Measurements from ENCODE around the gene GPR62.

Gene GPR62

GRCh38 chr3:51938780-51939425, 16.3 kb upstream of the GPR62 start:
- no peak for DNase-seq

- no peak for DNase-seq
These were observed 14.3 kb upstream of the GPR62 start for GRCh38 chr3:51940648-51941462.

DNA sequence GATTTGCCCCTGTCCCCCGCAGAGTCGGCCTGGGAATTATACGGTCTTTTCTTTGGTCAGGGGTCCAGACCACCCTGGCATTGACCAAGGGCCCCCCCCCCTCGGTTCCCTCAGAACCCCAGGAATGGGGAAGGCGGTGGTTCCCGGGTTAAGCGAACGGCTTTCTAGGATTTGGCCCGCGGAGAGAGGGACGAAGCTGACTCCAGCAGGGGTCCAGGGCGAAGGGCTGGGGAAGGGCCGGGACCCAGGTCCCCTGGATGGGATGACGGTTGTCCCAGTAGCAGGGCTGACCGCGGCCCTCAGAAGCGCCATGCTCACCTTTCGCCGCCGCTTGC, 13.8 kb upstream of the GPR62 start:
- no peak for DNase-seq

DNA sequence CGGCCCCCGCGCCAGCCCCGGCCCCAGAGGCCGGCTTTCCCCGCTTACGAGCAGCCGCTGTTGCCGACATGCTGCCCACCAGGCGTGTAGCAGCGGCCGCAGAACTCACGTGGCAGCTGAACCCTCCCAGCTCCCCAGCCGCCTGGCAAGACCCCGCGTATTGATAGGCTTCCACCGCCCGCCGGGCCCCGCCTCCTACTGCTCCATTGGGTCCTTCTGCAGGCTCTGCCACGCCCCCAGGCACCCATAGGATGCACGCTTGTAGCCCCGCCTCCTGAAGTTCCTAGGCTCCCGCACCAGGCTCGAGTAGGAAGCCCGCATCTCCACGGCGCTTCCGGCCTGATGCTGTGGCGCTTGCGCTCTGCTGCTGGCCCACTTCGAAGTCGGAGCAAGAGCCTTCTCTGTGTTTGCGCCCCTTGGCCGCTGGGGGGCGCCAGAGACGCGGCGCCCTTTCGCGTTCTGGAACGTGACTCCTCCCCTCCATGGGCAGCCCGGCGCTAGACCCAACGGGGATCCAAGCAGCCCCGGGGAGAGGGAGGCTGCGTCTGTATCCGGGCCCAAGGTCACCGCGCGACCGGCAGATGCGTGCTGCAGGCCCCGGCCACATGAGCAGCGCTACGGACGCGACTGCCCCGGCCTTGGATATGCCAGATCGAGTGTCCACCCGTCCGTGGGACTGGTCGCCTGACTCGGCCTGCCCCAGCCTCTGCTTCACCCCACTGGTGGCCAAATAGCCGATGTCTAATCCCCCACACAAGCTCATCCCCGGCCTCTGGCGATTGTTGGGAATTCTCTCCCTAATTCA, 13.2 kb upstream of the GPR62 start, which contains the start of the genes PARP3 and RRP9:
Gene PARP3, plus strand, starts transcription at position 566 of the 805 bp plus-strand sequence. CDS start 993 bp downstream, outside the sequence.
Gene RRP9, minus strand, starts transcription at position 107 of the 805 bp plus-strand sequence. Its CDS starts 37 bp downstream, at position 70.
- peak; percentile 97 for DNase-seq

DNA sequence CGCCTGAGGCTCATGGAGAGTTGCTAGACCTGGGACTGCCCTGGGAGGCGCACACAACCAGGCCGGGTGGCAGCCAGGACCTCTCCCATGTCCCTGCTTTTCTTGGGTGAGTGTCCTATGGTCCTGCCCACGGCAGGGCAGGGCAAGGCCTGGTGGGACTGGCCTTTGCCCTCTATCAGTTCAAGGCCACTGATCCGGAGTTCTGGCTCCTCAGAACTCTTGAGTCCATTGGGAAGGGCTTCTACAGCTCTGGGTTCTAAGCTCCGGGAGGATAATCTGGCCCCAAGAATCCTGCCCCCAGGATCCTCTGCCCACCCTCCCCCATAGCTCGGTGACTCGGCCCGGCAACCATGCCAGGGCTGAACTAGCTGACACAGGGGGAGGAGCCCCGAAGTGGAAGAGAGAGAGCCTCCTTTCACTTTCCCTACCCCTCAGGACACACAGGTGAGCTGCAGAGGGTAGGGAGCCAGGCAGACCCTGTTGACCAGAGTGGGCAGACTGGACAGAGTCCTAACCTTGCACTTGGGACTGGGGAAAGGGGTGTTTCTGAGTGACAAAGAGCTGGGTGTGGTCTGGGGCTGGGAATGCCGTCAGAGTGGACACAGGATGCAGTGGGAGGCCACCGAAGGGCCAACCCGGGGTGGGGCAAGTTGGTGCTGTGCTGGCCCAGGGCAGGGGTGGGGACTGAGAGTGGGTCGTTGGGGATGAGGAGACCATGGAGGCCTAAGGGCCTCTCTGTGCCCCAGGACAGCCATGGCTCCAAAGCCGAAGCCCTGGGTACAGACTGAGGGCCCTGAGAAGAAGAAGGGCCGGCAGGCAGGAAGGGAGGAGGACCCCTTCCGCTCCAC, 12.4 kb upstream of the GPR62 start:
- DNase-seq: no peak

- DNase-seq: no peak
These were observed 11.5 kb upstream of the GPR62 start for GRCh38 chr3:51943451-51944391.

GRCh38 chr3:51944451-51945021, 10.6 kb upstream of the GPR62 start:
- no peak for DNase-seq

GRCh38 chr3:51945031-51945840, 9.9 kb upstream of the GPR62 start:
- DNase-seq: no peak

- no peak for DNase-seq
These were observed 9.1 kb upstream of the GPR62 start for GRCh38 chr3:51945926-51946705.

DNA sequence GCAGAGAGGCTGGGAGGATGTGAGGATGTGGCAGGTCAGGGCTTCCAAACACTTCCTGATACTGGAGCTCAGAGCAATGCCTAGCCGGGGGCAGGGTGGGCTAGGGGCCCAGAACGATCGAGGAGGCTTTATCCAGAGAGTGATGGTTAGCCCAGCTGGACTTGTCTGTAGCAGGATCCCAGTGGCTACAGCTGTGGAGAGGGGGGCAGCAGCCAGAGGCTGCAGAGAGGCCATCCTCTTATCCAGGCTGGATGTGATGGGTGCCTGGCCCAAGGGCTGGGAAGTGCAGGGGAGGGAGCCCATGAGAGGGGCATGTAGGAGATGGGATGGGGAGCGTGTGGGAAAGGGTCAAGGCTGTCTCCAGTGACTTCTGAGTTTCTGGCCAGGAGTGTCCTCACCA, 8.4 kb upstream of the GPR62 start:
- DNase-seq: no peak

DNA sequence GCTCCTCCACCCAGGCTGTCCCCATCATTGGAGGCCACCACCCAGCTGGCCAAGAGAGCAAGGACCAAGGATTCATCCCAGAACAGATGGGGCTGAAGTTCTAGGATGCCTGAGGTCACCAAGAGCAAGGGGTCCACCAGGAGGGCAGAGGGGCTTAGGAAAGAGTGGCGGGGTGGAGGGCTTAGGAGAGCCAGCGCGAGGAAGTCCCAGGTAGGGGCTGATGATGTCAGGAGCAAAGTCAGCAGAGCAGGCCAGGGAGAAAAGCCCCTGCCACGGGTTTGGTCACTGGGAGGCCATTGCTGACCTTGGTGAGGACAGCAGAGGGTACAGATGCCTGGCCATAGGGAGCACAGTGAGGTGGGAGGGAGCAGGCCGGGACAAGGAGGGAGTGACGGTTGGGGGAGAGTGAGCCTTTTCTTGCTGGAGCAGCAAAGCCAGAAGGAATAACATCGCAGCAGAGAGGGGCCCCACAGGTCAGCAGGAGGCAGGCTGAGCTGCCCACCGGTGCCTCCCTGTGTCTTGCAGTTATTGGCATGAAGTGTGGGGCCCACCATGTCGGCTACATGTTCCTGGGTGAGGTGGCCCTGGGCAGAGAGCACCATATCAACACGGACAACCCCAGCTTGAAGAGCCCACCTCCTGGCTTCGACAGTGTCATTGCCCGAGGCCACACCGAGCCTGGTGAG, 7.8 kb upstream of the GPR62 start:
- no peak for DNase-seq

- no peak for DNase-seq
These were observed 7.1 kb upstream of the GPR62 start for GRCh38 chr3:51948016-51948580.

DNA sequence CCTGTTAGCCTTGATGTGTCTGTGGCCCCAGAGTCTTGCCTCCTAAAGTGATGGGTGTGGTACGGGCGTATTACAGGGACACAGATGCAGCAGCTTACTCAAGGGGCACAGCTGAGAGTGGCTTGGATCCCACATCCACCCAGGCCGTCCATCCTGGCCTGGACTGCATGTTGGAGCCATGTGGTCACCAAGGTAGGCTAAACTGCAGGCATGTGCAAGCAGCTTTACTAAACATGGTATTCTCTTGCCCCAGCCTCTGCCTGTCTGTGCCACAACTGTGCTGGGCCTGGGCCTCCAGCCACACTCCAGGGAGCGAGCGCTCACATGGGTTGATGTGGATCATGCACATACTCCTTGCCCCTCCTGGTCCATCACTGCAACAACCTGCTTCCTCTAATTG, 6.1 kb upstream of the GPR62 start:
- DNase-seq: no peak

- DNase-seq: no peak
These were observed 4.3 kb upstream of the GPR62 start for GRCh38 chr3:51950899-51951298.

- DNase-seq: no peak
These were observed 1.7 kb upstream of the GPR62 start for GRCh38 chr3:51953445-51953844.

DNA sequence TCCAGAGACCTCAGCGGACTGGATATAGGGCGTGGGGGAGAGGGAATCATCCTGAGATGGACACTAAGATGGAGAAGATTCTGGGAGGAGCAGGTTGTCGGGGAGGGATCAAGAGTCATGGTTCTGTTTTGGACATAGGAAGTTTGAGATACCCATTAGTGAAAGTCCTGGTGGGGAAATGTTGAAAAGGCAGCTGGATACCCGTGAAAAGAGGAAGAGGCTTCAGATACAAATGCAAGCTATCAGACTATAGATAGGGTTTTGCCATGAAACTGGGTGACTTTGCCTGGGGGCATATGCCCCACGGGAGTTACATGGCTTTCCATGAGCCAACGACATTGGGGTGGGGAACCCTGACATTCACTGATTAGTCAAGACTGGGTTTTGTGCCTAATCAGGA, 1.1 kb upstream of the GPR62 start:
- no peak for DNase-seq

DNA sequence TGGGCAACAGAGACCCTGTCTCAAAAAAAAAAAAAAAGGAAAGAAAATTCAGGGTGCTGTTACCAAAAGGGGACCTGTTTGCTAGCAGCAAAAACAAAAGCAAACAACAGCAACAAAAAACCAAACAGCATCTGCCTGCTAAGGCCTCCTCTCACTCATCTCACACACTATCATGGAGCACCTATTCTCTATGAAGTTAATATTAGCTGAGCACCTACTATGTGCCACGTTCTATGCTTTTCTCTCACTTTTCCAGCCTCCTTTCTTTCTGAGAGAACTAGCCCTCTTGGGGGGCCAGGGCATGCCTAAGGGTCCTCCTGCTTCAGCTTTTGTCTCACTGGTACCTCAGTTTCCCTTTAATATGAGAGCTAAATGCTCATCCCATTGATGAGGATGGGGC, 468 bp upstream of the GPR62 start:
- DNase-seq: no peak
